SK-N-SH treated with all-trans-retinoic acid at 6 μM for 48 hours (cell line): ENCODE data around the gene ATOH8.

Experiments used
- ATAC-seq: fragments of 200-7000 bp; cut with Tn5 transposase; 3 replicates; pipeline ENCODE4 v1.9.1; 2020; ENCODE audit warnings: mild to moderate bottlenecking, moderate library complexity
- ARNTL ChIP-seq: fragments of 450-650 bp; formaldehyde crosslinking; IDR thresholded peaks from 2 replicates; pipeline ENCODE4 v1.5.0; 2020; ENCODE audit warnings: low read depth, mild to moderate bottlenecking, moderate library complexity, borderline replicate concordance
- BACH2 ChIP-seq: fragments of 250-450 bp; sonication (Bioruptor Pico); IDR thresholded peaks from 2 replicates; pipeline ENCODE4 v1.9.0; 2021; ENCODE audit warnings: mild to moderate bottlenecking, borderline replicate concordance
- CSDC2 ChIP-seq: fragments of 250-450 bp; sonication (Bioruptor Pico); IDR thresholded peaks from 2 replicates; pipeline ENCODE4 v1.5.0; 2020; ENCODE audit warnings: mild to moderate bottlenecking, moderate library complexity
- ESRRG ChIP-seq: fragments of 250-450 bp; sonication (Bioruptor Pico); IDR thresholded peaks from 2 replicates; pipeline ENCODE4 v1.6.1; 2021; ENCODE audit warnings: mild to moderate bottlenecking
- GLIS3 ChIP-seq: fragments of 250-450 bp; sonication (Bioruptor Pico); IDR thresholded peaks from 2 replicates; pipeline ENCODE4 v1.5.0; 2020; ENCODE audit warnings: mild to moderate bottlenecking, moderate library complexity
- ISL1 ChIP-seq: fragments of 250-450 bp; sonication (Bioruptor Pico); IDR thresholded peaks from 2 replicates; pipeline ENCODE4 v2.1.2; 2022; ENCODE audit warnings: mild to moderate bottlenecking, moderate library complexity
- OSR1 ChIP-seq: fragments of 250-450 bp; sonication (Bioruptor Pico); IDR thresholded peaks from 2 replicates; pipeline ENCODE4 v1.8.0; 2022; ENCODE audit warnings: moderate library complexity, mild to moderate bottlenecking, inconsistent platforms
- PPARA ChIP-seq: fragments of 250-450 bp; sonication (Bioruptor Pico); IDR thresholded peaks from 2 replicates; pipeline ENCODE4 v1.5.0; 2020; ENCODE audit warnings: mild to moderate bottlenecking, borderline replicate concordance
- RARB ChIP-seq: fragments of 250-450 bp; sonication (Bioruptor Pico); IDR thresholded peaks from 2 replicates; pipeline ENCODE4 v1.8.0; 2021; ENCODE audit warnings: mild to moderate bottlenecking, moderate library complexity
- TCF4 ChIP-seq: fragments of 250-450 bp; sonication (Bioruptor Pico); IDR thresholded peaks from 2 replicates; pipeline ENCODE4 v1.8.0; 2021; ENCODE audit warnings: mild to moderate bottlenecking, moderate library complexity, borderline replicate concordance
- TOX ChIP-seq: fragments of 250-450 bp; sonication (Bioruptor Pico); IDR thresholded peaks from 2 replicates; pipeline ENCODE4 v1.8.0; 2021; ENCODE audit warnings: mild to moderate bottlenecking, moderate library complexity, borderline replicate concordance
- ZC3H10 ChIP-seq: fragments of 250-450 bp; sonication (Bioruptor Pico); IDR thresholded peaks from 2 replicates; pipeline ENCODE4 v1.5.1; 2021; ENCODE audit warnings: mild to moderate bottlenecking, moderate library complexity
- ZFP3 ChIP-seq: fragments of 250-450 bp; sonication (Bioruptor Pico); IDR thresholded peaks from 2 replicates; pipeline ENCODE4 v1.5.0; 2020; ENCODE audit warnings: mild to moderate bottlenecking, moderate library complexity
- ZFP30 ChIP-seq: fragments of 450-650 bp; formaldehyde crosslinking; IDR thresholded peaks from 2 replicates; pipeline ENCODE4 v1.5.0; 2022; ENCODE audit warnings: mild to moderate bottlenecking, moderate library complexity
- ZNF70 ChIP-seq: fragments of 450-650 bp; formaldehyde crosslinking; IDR thresholded peaks from 2 replicates; pipeline ENCODE4 v1.5.0; 2020; ENCODE audit warnings: mild to moderate bottlenecking, moderate library complexity
- ZNF8 ChIP-seq: fragments of 450-650 bp; formaldehyde crosslinking; IDR thresholded peaks from 2 replicates; pipeline ENCODE4 v1.5.0; 2020; ENCODE audit warnings: mild to moderate bottlenecking, moderate library complexity
- TF ChIP-seq, protein P1 (sequence below): fragments of 250-450 bp; sonication (Bioruptor Pico); IDR thresholded peaks from 2 replicates; pipeline ENCODE4 v1.8.0; 2021; ENCODE audit warnings: low read depth, mild to moderate bottlenecking, moderate library complexity, borderline replicate concordance
- TF ChIP-seq, protein P2 (sequence below): fragments of 250-450 bp; sonication (Bioruptor Pico); IDR thresholded peaks from 2 replicates; pipeline ENCODE4 v1.5.1; 2020; ENCODE audit warnings: low read depth, mild to moderate bottlenecking, moderate library complexity
- TF ChIP-seq, protein P3 (sequence below): fragments of 250-450 bp; sonication (Bioruptor Pico); IDR thresholded peaks from 2 replicates; pipeline ENCODE4 v1.8.0; 2020; ENCODE audit warnings: mild to moderate bottlenecking, moderate library complexity, borderline replicate concordance
- TF ChIP-seq, protein P4 (sequence below): fragments of 250-450 bp; sonication (Bioruptor Pico); IDR thresholded peaks from 2 replicates; pipeline ENCODE4 v1.5.1; 2021; ENCODE audit warnings: mild to moderate bottlenecking, moderate library complexity

The ATOH8 gene

DNA sequence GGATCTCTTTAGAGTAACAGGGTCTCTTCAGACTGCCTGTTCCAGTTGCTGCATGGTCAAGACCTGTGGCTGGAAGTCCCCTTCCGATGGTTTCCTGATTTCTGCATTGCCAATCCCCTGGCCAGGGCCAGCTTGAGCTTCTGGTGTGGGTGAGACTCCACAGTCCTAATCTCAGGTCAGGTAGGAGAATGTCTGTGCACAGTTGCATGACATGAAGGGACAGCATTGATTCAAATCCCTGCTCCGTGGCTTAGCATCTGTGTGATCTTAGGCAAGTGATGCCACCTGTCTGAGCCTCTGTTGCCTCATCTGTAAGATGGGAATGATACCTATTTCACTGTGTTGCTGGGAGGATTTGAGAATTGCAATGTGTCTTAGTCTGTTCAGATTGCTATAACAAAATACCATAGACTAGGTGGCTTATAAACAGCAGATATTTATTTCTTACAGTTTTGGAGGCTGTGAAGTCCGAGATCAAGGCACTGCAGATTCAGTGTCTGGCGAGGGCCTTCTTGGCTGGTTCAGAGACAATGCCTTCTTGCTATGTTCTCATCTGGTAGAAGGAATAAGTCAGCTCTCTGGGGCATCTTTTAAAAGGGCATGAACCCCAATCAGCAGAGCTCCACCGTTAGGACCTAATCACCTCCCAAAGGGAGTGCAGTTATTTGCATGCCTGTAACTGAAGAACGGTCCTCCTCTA lies 66.2 kb downstream of the ATOH8 start:
- no peak for TF ChIP-seq CSDC2 (CRISPR knock-in tag)
- no peak for TF ChIP-seq ESRRG
- TF ChIP-seq ZNF70 (CRISPR knock-in tag), result no peak
- no peak for TF ChIP-seq TOX (CRISPR knock-in tag)
- TF ChIP-seq OSR1 (CRISPR knock-in tag), result no peak
- TF ChIP-seq, protein P1, sequence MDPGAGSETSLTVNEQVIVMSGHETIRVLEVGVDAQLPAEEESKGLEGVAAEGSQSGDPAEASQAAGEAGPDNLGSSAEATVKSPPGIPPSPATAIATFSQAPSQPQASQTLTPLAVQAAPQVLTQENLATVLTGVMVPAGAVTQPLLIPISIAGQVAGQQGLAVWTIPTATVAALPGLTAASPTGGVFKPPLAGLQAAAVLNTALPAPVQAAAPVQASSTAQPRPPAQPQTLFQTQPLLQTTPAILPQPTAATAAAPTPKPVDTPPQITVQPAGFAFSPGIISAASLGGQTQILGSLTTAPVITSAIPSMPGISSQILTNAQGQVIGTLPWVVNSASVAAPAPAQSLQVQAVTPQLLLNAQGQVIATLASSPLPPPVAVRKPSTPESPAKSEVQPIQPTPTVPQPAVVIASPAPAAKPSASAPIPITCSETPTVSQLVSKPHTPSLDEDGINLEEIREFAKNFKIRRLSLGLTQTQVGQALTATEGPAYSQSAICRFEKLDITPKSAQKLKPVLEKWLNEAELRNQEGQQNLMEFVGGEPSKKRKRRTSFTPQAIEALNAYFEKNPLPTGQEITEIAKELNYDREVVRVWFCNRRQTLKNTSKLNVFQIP, result no peak
- TF ChIP-seq TCF4, result no peak
- TF ChIP-seq, protein P2, sequence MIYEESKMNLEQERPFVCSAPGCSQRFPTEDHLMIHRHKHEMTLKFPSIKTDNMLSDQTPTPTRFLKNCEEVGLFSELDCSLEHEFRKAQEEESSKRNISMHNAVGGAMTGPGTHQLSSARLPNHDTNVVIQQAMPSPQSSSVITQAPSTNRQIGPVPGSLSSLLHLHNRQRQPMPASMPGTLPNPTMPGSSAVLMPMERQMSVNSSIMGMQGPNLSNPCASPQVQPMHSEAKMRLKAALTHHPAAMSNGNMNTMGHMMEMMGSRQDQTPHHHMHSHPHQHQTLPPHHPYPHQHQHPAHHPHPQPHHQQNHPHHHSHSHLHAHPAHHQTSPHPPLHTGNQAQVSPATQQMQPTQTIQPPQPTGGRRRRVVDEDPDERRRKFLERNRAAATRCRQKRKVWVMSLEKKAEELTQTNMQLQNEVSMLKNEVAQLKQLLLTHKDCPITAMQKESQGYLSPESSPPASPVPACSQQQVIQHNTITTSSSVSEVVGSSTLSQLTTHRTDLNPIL (CRISPR knock-in tag), result no peak
- no peak for TF ChIP-seq GLIS3 (CRISPR knock-in tag)
- no peak for TF ChIP-seq BACH2 (CRISPR knock-in tag)
- TF ChIP-seq, protein P3, sequence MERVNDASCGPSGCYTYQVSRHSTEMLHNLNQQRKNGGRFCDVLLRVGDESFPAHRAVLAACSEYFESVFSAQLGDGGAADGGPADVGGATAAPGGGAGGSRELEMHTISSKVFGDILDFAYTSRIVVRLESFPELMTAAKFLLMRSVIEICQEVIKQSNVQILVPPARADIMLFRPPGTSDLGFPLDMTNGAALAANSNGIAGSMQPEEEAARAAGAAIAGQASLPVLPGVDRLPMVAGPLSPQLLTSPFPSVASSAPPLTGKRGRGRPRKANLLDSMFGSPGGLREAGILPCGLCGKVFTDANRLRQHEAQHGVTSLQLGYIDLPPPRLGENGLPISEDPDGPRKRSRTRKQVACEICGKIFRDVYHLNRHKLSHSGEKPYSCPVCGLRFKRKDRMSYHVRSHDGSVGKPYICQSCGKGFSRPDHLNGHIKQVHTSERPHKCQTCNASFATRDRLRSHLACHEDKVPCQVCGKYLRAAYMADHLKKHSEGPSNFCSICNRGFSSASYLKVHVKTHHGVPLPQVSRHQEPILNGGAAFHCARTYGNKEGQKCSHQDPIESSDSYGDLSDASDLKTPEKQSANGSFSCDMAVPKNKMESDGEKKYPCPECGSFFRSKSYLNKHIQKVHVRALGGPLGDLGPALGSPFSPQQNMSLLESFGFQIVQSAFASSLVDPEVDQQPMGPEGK, result no peak
- no peak for TF ChIP-seq RARB (CRISPR knock-in tag)
- no peak for TF ChIP-seq PPARA (CRISPR knock-in tag)
- TF ChIP-seq ZC3H10, result no peak
- no peak for TF ChIP-seq ZFP3
- no peak for TF ChIP-seq ZNF8 (CRISPR knock-in tag)
- TF ChIP-seq, protein P4, sequence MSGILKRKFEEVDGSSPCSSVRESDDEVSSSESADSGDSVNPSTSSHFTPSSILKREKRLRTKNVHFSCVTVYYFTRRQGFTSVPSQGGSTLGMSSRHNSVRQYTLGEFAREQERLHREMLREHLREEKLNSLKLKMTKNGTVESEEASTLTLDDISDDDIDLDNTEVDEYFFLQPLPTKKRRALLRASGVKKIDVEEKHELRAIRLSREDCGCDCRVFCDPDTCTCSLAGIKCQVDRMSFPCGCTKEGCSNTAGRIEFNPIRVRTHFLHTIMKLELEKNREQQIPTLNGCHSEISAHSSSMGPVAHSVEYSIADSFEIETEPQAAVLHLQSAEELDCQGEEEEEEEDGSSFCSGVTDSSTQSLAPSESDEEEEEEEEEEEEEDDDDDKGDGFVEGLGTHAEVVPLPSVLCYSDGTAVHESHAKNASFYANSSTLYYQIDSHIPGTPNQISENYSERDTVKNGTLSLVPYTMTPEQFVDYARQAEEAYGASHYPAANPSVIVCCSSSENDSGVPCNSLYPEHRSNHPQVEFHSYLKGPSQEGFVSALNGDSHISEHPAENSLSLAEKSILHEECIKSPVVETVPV (CRISPR knock-in tag), result no peak
- no peak for TF ChIP-seq ARNTL (CRISPR knock-in tag)
- ATAC-seq, result no peak

DNA sequence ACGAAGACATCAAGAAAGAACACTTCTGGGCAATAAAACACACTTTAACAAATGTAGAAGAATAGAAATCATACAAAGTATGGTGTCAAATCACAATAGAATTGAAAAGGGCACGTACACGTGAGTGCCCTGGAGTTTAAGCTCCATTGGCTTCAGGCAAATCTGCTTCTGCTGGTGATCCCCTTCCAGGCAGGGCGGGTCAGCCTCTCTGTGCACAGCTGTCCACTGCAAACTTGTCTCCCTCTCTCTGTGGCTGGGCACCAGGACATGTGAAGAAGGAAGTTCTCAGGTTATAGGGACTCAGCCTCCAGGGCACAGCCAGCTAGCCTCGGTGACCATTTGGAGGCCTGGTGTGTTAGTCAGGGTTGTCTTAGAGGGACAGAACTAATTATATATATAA lies 69.0 kb downstream of the ATOH8 start:
- ATAC-seq, result no peak
- TF ChIP-seq ZC3H10 (no peak), ISL1 (CRISPR knock-in tag) (no peak), ZNF8 (CRISPR knock-in tag) (no peak), GLIS3 (CRISPR knock-in tag) (no peak)
- TF ChIP-seq, all 23 proteins: peak for 0

DNA sequence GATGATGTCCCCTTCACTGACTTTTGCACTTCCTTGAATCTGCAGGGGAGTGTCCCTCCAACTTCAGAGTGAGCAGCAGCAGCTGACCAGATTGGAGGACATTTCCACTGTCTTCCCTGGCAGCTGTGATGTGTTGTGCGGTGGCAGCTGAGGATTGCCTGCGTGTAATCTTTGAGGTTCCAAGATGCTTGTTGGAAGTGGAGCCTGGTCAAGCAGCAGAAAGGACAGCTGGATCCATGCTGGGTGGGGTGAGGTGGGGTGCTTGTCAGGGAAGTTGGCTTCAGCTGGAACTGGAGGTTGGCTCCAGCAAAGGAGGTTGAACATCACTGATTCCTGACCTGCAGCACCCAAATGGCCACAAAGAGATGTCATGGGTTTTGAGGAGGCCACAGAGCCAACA lies 70.2 kb downstream of the ATOH8 start:
- ATAC-seq, result no peak
- no peak for TF ChIP-seq ZFP3
- TF ChIP-seq CSDC2 (CRISPR knock-in tag), result no peak
- TF ChIP-seq, protein P1, result no peak
- no peak for TF ChIP-seq ZFP30
- TF ChIP-seq PPARA (CRISPR knock-in tag), result no peak
- TF ChIP-seq ARNTL (CRISPR knock-in tag), result no peak
- TF ChIP-seq RARB (CRISPR knock-in tag), result no peak
- TF ChIP-seq ISL1 (CRISPR knock-in tag), result no peak
- TF ChIP-seq BACH2 (CRISPR knock-in tag), result no peak
- TF ChIP-seq, protein P4 (CRISPR knock-in tag), result no peak
- no peak for TF ChIP-seq OSR1 (CRISPR knock-in tag)
- no peak for TF ChIP-seq ZC3H10
- no peak for TF ChIP-seq TCF4
- TF ChIP-seq, protein P2 (CRISPR knock-in tag), result no peak
- no peak for TF ChIP-seq ZNF70 (CRISPR knock-in tag)
- TF ChIP-seq ZNF8 (CRISPR knock-in tag), result no peak
- TF ChIP-seq GLIS3 (CRISPR knock-in tag), result no peak
